Embryonic facial prominence (tissue), 1 donor: ENCODE data around the gene HOXC4.

ENCODE experiments used
- DNase-seq: peaks from one replicate; pipeline ENCODE4 v3.0.0-alpha.2; 2016; ENCODE audit errors: extremely low spot score

Gene HOXC4

GRCh38 chr12:54028314-54029201 lies 25.1 kb upstream of the HOXC4 start, which contains the start of gene HOXC6:
HOXC6 (plus strand) TSS chr12:54028440; CDS start chr12:54028522, 82 bp downstream.
- DNase-seq = no peak

- no peak for DNase-seq
Measured at GRCh38 chr12:54029529-54030441, 23.9 kb upstream of the HOXC4 start.

GRCh38 chr12:54030442-54030801 lies 23.2 kb upstream of the HOXC4 start:
- no peak for DNase-seq

GRCh38 chr12:54030889-54031471 lies 22.7 kb upstream of the HOXC4 start:
- no peak for DNase-seq

GRCh38 chr12:54031480-54031879 lies 22.2 kb upstream of the HOXC4 start:
- DNase-seq = no peak

GRCh38 chr12:54032086-54032619 lies 21.5 kb upstream of the HOXC4 start:
- no peak for DNase-seq

- DNase-seq = peak; percentile 31
Measured at GRCh38 chr12:54032627-54033100, 21.0 kb upstream of the HOXC4 start, which contains the start of gene HOXC5. HOXC5 (plus strand) TSS chr12:54033050; CDS start chr12:54033123, 73 bp downstream.

GRCh38 chr12:54033106-54033979 lies 20.3 kb upstream of the HOXC4 start:
- no peak for DNase-seq

- DNase-seq = no peak
Measured at GRCh38 chr12:54033980-54034784, 19.5 kb upstream of the HOXC4 start.

- DNase-seq = no peak
Measured at GRCh38 chr12:54034785-54035310, 18.8 kb upstream of the HOXC4 start.

GRCh38 chr12:54035568-54036264 lies 17.9 kb upstream of the HOXC4 start:
- DNase-seq = no peak

GRCh38 chr12:54036620-54037359 lies 16.8 kb upstream of the HOXC4 start:
- no peak for DNase-seq

- DNase-seq = no peak
Measured at GRCh38 chr12:54037360-54038283, 16.0 kb upstream of the HOXC4 start.

- DNase-seq = no peak
Measured at GRCh38 chr12:54038284-54038870, 15.3 kb upstream of the HOXC4 start.

- DNase-seq = no peak
Measured at GRCh38 chr12:54038871-54039414, 14.7 kb upstream of the HOXC4 start.

GRCh38 chr12:54039417-54040147 lies 14.1 kb upstream of the HOXC4 start:
- DNase-seq = no peak
